CD4-positive, alpha-beta T cell treated with Interleukin-4 for 1 hour (primary cell): ENCODE results near the gene SLC35G6.
"Not testable (repeated sequence)": the region's sequence is repeated elsewhere in the genome, so short reads cannot be mapped to it uniquely, and the experiment has no call there.

Source experiments
- DNase-seq, 2 donors: peaks; one replicate each; pipeline ENCODE4 v3.0.0-alpha.2; 2020 to 2022

Gene SLC35G6

GRCh38 chr17:7479213-7480088 lies 1.8 kb upstream of the SLC35G6 start, which contains the start of gene ZBTB4:
TSS of gene ZBTB4 (minus strand) at chr17:7479631. CDS start at chr17:7466801, 12,830 bp downstream.
- peak; percentile 71 to 77 for DNase-seq

GRCh38 chr17:7480089-7480384 lies 1.2 kb upstream of the SLC35G6 start:
- no peak for DNase-seq

- DNase-seq = not testable (repeated sequence)
These were observed 846 bp downstream of the SLC35G6 start for GRCh38 chr17:7481842-7482741.

GRCh38 chr17:7482742-7483088 lies 1.5 kb downstream of the SLC35G6 start:
- not testable (repeated sequence) for DNase-seq

- DNase-seq = peak; percentile 96
These were observed 2.2 kb downstream of the SLC35G6 start for GRCh38 chr17:7483255-7484066.

GRCh38 chr17:7484067-7484918 lies 3.0 kb downstream of the SLC35G6 start, which contains the start of gene POLR2A:
TSS of gene POLR2A (plus strand) at chr17:7484366.
- peak; percentile 98 to 99 for DNase-seq

- no peak for DNase-seq
These were observed 3.7 kb downstream of the SLC35G6 start for GRCh38 chr17:7484919-7485377.

- DNase-seq = no peak
These were observed 4.9 kb downstream of the SLC35G6 start for GRCh38 chr17:7486181-7486580.

GRCh38 chr17:7490144-7490543 lies 8.9 kb downstream of the SLC35G6 start:
- DNase-seq = no peak

GRCh38 chr17:7491583-7491982 lies 10.3 kb downstream of the SLC35G6 start:
- no peak for DNase-seq

- DNase-seq = no peak
These were observed 12.7 kb downstream of the SLC35G6 start for GRCh38 chr17:7493941-7494340.

GRCh38 chr17:7495906-7496434 lies 14.7 kb downstream of the SLC35G6 start:
- DNase-seq = no peak

- DNase-seq = no peak
These were observed 15.4 kb downstream of the SLC35G6 start for GRCh38 chr17:7496470-7497183.

GRCh38 chr17:7497228-7497627 lies 16.0 kb downstream of the SLC35G6 start:
- no peak for DNase-seq

GRCh38 chr17:7497636-7498035 lies 16.4 kb downstream of the SLC35G6 start:
- DNase-seq = no peak

- DNase-seq = no peak
These were observed 17.9 kb downstream of the SLC35G6 start for GRCh38 chr17:7499161-7499560.

GRCh38 chr17:7501729-7502128 lies 20.5 kb downstream of the SLC35G6 start:
- no peak for DNase-seq

- no peak for DNase-seq
These were observed 21.1 kb downstream of the SLC35G6 start for GRCh38 chr17:7502171-7502847.

- DNase-seq = no peak
These were observed 21.7 kb downstream of the SLC35G6 start for GRCh38 chr17:7502987-7503386.

GRCh38 chr17:7503521-7503920 lies 22.3 kb downstream of the SLC35G6 start:
- no peak for DNase-seq
